ENCODE results near the gene POLR1G.
"Not testable (repeated sequence)": the region's sequence is repeated elsewhere in the genome, so short reads cannot be mapped to it uniquely, and the experiment has no call there.

POLR1G gene

DNA sequence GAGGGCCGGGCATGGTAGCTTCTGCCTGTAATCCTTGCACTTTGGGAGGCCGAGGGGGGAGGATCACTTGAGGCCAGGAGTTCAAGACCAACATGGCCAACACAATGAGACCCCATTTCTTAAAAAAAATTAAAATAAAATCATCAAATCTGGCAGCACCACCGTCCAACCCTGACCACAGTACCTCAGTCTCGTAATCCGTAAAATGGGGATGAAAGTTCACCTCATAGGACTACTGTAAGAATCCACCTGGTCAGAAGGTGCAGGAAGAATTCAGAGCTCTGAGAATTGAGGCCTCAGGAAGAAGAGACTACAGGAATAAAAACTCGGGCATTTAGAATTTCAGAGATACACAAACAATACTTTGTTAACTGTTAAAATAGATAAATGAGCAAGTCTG, 4.6 kb upstream of the POLR1G start:
- no peak for DNase-seq

DNA sequence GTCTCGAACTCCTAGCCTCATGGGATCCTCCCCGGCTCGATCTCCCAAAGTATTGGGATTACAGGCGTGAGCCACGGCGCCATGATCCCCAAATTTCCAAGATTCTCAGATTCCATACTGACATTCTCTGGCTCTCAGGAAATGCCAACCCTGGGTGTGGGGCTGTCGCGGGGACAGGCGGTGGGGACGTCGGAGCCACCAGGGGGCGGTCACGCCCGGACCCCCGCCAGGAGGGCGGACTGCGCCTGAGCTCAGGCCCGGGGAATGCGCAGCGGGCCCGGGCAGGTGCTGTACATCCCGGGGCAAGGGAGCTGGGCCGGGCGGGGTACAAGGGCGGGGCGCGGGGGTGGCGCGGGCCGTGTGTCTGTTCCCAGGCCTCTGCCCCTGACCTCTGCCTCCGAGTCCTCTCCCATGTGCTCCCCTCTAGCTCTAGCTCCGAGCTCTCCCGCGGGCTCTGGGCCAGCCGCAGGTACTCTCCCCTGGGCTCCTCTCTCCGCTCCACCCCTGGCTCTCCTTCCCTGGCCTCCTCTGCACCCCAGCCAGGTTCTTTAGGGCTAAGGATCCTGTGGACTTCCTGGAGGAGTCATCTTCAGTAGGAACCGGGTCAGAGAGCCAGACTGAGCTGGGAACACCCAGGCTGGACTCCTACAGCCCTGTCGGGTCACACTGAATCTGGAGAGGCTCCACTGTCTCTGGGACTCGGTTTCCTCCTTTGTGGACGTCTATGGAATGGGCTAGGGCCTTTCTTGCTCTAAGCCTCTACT, 4.0 kb upstream of the POLR1G start:
- no peak for DNase-seq

DNA sequence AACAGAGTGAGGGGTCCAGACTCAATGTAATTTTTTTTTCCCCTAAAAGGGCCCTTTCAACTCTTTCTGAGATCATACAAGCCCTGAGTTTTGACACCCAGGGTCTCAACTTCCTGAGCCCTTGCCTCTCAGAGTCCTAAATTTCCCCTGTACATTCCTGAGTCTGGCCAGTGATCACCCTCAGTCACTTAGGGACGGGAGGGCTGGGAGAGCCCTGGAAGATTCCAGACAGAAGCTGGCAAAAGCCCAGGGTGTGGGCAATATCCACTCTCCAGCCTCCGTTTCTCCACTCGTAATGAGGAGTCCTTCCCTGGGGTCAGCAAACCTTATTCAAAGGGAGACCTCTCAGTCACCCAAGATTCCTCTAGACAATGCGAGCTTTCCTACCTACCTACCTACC, 3.2 kb upstream of the POLR1G start:
- DNase-seq = no peak

DNA sequence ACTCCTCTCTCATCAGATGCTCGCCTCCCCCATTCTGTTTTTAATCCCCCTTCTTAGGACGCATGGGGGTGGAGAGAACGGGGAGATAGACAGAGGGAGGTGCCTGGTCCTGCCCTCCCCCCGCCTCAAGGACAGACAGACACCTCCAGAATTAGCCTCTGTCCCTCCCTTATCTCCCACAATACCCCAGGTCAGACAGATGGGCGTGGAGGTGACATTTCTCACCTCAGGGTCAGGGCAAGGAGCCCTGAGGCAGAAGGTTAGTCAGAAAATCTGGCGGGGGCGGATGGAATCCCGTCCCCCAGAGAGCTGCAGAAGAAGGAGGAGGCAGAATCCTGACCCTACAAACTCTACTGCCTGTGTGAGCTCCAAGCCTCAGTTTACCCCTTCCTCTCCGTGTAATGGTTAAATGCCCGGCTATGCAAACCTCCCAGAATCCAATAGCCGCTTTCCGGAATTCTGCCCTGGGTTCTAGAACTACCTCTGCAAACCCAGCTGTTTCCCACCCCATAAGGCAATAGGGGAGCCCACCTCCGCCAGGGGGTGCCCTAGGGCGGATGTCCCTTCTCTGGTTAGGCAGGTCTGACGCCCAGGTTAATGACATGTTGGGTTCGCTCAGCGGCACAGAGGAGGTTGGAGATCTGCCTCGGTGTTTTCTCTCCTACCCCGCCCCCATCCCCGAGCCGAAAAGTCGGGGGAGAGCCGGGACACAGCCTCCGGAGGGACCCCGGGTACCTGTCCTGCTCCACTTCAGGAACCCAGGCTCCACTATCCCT, 2.5 kb upstream of the POLR1G start:
- peak; percentile 22 to 23 for DNase-seq

DNA sequence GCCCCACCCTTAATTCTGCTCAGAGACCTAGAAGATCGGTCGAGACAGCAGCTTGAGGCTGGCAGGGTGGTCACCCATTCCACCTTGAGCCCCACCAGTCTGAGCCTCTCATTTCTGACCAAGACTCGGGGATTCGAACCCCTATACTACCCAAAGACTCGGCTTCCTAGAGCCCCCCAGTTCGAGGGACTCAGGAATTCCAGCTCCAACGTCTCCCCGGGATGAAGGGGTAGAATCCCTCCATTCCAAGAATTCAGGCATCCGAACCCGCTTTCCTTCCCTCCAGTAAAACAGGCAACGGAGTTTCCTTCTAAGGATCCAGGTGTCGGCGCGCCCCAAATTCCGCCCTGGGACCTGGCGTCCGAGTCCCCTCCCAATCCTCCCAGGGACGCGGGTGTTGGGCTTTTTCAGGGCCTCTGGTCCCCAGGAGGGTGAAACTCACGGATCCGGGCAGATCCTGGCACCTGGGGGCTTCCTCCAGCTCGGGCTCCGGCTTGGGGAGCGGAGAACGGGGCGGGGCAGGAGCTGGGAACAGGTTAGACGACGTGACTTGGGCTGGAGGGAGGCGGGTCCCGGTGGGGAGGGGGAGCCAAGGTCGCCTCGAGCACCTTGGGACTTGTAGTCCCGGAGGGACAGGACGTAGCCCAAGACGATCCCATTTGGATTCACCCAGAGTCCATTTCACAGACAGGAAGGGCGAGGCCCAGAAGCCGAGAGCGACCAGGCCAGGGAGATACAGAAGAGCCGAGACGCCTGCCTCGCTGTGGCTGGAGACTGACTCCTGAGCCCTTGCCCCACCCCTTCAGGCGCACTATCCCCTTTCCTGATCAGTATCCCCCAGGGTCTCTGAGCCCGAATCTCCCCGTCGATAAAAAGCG, 1.6 kb upstream of the POLR1G start, which contains the start of gene PPP1R13L:
Gene PPP1R13L, minus strand, starts transcription at position 513 of the 878 bp plus-strand sequence. CDS start 6,751 bp downstream, outside the sequence.
- DNase-seq = no peak

DNA sequence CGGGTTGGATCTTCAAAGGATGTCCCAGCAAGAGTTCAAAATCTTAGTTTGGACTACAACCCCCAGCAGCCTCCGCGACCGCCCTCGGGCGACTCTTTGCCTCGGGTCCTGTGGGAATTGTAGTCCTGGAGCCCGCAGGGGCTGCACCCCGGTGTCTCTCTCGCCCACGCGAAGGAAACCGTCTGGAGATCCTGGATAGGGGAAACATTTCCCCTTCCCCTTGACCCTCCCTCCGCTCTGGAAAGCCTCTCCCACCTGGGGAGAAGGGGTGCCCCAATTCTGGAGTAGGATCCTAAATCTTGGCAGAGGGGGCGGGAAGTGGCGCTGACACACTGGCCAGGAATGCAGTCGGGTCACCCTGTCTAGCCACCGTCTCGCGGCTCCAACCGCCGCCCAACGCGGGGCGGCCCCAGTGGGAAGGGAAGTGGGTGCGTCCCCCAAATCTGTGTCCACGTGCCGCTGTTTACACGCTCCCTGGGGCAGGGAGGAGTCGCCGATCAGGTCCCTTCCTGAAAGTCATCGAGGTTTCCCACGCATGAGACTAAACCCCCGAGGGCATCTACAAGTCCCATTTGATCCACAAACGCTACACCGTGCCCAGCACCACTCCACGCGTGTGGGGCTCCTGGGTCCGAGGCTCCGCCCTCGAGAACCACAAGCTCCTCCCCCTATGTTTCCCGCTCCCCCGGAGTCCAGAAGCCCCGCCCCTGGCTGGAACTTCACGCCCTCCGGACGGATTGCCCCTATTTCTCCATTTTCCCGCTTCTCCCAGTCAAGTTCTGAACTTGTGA, 814 bp upstream of the POLR1G start:
- DNase-seq = peak; percentile 84

DNA sequence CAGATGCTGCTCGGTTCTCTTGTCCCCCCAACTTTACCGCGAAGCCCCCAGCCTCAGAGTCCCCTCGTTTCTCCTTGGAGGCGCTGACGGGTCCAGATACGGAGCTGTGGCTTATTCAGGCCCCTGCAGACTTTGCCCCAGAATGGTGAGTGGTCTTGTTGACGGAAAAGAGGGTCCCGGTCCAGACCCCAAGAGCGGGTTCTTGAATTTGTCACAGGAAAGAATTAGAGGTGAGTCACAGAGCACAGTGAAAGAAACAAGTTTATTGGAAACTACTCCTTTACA, 589 bp downstream of the POLR1G start:
- no peak for DNase-seq

DNA sequence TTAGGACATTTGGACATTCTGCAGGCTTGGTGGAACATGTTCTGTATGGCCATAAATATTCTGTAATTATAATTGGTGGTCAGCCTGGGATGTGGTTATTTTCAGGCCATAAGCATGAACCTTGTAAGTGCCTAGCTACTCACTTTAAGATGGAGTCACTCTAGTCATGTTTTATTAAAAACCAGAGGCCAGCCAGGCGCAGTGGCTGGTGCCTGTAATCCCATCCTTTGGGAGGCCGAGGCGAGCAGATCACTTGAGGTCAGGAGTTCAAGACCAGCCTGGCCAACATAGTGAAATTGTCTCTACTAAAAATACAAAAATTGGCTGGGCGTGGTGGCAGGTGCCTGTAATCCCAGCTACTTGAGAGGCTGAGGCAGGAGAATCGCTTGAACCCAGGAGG, 1.1 kb downstream of the POLR1G start:
- not testable (repeated sequence) for DNase-seq

DNA sequence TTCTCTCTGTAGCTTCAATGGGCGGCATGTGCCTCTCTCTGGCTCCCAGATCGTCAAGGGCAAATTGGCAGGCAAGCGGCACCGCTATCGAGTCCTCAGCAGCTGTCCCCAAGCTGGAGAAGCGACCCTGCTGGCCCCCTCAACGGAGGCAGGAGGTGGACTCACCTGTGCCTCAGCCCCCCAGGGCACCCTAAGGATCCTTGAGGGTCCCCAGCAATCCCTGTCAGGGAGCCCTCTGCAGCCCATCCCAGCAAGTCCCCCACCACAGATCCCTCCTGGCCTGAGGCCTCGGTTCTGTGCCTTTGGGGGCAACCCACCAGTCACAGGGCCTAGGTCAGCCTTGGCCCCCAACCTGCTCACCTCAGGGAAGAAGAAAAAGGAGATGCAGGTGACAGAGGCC, 1.7 kb downstream of the POLR1G start:
- DNase-seq = no peak

DNA sequence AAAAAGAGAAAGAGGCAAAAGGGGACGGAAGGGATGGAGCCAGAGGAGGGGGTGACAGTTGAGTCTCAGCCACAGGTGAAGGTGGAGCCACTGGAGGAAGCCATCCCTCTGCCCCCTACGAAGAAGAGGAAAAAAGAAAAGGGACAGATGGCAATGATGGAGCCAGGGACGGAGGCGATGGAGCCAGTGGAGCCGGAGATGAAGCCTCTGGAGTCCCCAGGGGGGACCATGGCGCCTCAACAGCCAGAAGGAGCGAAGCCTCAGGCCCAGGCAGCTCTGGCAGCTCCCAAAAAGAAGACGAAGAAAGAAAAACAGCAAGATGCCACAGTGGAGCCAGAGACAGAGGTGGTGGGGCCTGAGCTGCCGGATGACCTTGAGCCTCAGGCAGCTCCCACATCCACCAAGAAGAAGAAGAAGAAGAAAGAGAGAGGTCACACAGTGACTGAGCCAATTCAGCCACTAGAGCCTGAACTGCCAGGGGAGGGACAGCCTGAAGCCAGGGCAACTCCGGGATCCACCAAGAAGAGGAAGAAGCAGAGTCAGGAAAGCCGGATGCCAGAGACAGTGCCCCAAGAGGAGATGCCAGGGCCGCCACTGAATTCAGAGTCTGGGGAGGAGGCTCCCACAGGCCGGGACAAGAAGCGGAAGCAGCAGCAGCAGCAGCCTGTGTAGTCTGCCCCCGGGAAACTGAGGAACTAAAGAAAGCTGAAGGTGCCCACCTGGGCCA, 2.5 kb downstream of the POLR1G start:
- DNase-seq = no peak

DNA sequence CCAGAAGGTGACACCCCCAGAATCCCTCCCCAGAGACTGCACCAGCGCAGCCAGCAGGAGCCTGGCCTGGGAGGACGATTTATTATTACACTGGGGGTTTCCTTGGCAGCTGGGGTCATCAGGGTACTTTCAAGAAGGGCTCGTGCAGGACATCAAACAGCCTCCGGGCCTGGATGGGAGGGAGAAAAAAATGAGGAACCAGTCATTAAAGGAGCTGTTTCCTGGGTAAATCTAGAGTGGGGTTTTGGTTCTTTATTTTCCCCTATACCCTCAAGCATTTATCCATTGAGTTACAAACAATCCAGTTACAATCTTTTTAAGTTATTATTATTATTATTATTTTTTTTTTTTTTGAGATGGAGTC, 3.1 kb downstream of the POLR1G start:
- DNase-seq = peak in 1 of 2 experiments; percentile 19

DNA sequence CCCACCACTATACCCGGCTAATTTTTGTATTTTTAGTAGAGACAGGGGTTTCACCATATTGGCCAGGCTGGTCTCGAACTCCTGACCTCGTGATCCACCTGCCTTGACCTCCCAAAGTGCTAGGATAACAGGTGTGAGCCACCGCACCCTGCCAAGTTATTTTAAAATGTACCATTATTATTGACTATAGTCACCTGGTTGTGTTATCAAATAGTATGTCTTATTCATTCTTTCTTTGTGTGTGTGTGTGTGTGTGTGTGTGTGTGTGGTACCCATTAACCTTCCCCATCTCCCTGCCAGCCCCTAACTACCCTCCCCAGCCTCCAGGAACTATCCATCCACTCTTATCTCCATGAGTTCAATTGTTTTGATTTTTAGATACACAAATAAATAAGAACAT, 3.9 kb downstream of the POLR1G start:
- DNase-seq = not testable (repeated sequence)

DNA sequence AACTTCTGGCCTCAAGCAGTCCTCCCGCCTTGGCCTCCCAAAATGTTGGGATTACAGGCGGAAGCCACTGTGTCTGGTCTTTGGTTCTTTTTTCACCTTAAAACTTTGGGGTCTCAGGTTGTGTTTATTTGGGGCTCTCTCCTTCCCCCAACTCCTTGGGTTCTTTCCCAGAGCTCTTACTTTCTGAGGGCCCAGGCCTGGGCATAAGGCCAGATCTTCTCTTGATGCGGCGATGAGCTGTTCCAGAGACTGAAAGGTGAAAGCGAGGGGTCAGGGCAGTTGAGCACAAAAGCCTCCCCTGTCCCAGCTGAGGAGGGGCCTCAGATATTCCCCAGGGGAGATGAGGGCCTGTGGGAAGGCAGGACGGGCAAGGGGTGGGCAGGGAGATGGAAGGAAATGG, 7.1 kb downstream of the POLR1G start:
- no peak for DNase-seq

DNA sequence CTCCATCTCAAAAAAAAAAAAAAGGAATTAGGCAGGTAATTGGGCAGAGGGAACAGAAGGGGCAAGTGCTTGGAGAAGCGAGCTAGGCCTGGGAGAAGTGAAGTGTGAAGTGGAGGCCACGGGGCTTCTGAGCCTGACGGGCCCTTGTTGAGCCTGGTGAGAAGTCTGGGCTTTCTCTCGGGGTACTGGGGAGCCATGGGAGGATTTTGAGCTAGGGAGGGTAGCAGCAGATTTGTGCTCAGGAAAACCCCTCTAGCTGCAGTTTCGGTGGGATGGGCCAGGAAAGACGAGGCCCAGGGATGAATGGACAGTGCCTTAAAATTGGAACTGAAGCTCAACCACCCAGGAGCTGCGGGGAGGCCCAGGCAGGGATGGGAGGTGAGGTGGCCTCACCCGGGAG, 8.0 kb downstream of the POLR1G start:
- no peak for DNase-seq

DNA sequence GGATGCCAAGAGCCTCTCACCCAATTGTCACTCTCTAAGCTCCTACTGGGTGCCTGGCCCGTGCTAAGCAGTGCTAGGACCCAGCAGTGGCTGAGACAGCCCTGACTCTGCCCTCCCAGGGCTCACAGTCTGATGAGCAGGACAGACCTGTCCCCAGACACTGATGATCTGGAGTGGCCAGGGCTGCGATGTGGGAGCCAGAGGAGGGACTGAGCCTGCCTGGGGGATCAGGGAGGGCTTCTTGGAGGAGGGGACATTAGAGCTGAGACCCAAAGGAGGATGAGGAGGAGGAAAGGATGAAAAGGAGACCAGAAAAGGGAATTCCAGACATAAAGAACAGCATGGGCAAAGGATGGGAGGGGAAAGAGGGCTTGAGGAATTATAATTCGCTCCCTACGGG, 10.7 kb downstream of the POLR1G start:
- DNase-seq = no peak

DNA sequence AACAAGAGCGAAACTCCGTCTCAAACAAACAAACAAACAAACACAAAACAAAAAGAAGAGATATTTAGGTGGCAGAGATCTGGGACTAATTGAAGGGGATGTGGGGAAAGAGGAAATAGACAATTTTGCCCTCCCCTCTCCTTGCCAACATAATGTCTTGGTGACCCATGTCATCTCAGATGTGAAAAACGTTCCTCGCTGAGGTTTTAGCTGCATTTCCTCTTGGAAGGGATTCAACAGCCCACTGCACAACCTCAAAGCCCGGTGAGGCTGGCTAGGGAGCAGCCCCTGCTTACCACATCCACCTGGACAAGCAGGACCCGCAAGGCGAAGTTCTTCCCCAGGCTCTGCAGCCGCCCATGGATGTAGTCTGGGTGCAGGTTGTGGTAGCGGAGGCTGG, 12.4 kb downstream of the POLR1G start:
- DNase-seq = peak in 1 of 2 experiments; percentile 8

DNA sequence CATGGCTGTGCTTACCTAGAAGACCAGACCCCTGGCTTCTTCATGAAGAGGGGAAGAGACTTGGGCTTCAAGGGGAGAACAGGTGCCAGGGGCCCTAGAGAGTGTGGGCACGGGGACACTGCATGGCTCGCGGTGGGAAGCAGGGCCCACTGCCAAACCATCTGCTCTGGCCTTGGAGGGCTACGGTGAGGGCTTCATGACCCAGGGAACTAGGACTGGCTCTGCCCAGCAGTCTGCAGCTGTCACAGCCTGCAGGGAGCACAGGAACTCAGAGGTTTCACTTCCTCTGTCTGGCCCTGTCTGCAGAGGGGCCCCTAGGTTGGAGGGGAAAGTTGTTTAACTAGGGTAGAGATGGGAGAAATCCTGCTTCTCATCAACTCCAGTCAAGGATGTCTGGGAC, 13.0 kb downstream of the POLR1G start:
- peak; percentile 31 to 36 for DNase-seq

DNA sequence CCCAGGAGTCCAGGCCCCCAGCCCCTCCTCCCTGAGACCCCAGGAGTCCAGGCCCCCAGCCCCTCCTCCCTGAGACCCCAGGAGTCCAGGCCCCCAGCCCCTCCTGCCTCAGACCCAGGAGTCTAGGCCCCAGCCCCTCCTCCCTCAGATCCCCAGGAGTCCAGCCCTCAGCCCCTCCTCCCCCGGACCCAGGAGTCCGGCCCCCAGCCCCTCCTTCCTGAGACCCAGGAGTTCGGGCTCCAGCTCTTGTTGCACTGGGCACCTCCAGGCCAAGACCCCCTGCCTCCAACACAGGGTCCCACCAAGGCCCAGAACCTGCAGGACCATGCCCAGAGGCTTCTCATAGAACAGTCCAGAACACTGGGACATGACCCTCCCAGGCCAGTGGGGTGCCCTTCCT, 13.5 kb downstream of the POLR1G start:
- DNase-seq = no peak

DNA sequence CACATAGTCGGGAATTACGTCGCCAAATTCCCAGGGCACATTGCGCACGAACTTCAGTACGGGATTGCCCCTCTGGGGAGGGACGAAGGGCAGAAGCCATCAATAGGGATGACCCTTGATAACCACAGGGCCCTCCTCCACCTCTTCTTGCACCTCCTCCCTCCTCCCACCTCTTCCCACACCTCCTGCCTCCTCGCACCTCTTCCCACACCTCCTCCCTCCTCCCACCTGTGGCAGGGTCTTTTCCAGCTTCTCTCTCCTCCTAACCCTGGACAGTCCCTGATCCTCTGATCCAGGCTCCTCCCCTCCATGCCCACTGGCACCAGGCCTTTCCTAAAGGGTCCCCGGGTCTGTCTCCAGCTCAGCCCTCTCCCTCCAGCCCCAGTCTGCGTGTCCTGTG, 13.9 kb downstream of the POLR1G start:
- no peak for DNase-seq

DNA sequence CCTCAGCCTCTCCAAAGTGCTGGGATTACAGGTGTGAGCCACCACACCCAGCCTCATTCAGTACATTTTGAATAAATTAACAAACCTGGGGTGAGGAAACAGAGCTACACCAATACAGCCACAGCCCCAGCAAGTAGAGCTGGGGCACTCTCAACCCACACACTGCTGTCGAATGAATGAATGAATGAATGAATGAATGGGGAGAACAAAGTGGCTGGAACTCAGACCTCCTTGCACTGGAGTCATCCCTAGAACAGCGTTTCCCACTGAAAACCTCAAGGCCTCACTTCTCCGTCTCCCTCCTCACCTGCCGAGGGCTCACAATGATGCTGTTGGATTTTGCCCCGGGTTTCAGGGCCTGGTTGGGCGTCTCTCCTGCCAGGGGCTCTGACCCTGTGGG, 14.4 kb downstream of the POLR1G start:
- DNase-seq = no peak

DNA sequence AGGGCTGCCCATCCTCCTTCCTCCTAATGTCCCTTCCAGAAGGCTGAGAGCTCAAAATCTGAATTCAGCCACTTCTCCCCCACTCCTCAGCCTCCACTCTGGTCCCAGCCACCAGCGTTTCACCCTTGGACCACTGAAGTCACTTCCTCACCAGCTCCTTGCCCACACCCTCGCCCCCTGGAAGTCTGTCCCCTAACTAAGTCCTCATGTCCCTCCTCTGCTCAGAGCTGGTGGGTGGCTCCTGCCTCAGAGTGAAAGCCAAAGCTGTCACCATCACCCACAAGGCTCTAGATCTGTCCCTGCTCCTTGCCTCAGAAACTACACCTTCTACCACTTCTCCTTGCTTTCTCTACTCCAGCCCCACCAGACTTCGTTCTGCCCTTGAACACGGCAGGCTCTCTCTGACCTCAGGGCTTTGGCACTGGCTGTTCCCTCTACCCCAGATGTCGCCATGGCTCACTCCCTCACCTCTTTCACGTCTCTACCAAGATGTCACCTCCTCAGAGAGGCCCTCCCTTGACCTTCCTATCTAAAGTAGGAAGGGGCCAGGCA, 15.6 kb downstream of the POLR1G start:
- no peak for DNase-seq

Data from AML-193 (cell line).